Spleen (tissue), 11 donors: Measurements from ENCODE around the gene ZNF653. TPM values are rescaled to one million over a fixed set of nuclear protein-coding genes. Genes with fewer than 3 reads are reported as not detected.

Source experiments
- DNase-seq: peaks from one replicate; pipeline ENCODE4 v3.0.0-alpha.2; 2020
- H3K27ac ChIP-seq, 8 donors: fragments of 200-600 bp; sonication (generic) in 7 of 8; 1 replicate in 4 of 8; 2 replicates in 4 of 8; pipeline versions ENCODE4 v1.5.0 to v1.8.0; 2016 to 2021; ENCODE audit warnings: inconsistent platforms in 4 of 8, mild to moderate bottlenecking in 4 of 8, moderate library complexity in 1 of 8
- H3K27me3 ChIP-seq, 7 donors: fragments of 200-600 bp; sonication (generic) in 6 of 7; replicated peaks in 1 of 7; 1 replicate in 4 of 7; 2 replicates in 3 of 7; pipeline versions ENCODE4 v1.5.0 to v1.8.0; 2016 to 2021; ENCODE audit warnings: inconsistent platforms in 3 of 7, mild to moderate bottlenecking in 1 of 7
- H3K36me3 ChIP-seq, 6 donors: fragments of 200-600 bp; sonication (generic) in 5 of 6; 1 replicate in 4 of 6; 2 replicates in 2 of 6; pipeline versions ENCODE4 v1.5.0 to v1.8.0; 2016 to 2021; ENCODE audit warnings: inconsistent platforms in 2 of 6
- H3K4me1 ChIP-seq, 6 donors: fragments of 200-600 bp; sonication (generic) in 5 of 6; 1 replicate in 3 of 6; 2 replicates in 3 of 6; pipeline versions ENCODE4 v1.5.0 to v1.8.0; 2016 to 2021; ENCODE audit warnings: inconsistent platforms in 3 of 6
- H3K4me3 ChIP-seq, 8 donors: fragments of 200-600 bp; sonication (generic) in 7 of 8; 1 replicate in 4 of 8; 2 replicates in 4 of 8; pipeline versions ENCODE4 v1.5.0 to v1.8.0; 2016 to 2021; ENCODE audit warnings: inconsistent platforms in 4 of 8, mild to moderate bottlenecking in 4 of 8, moderate library complexity in 2 of 8
- H3K9me3 ChIP-seq, 8 donors: fragments of 200-600 bp; sonication (generic) in 7 of 8; 1 replicate in 4 of 8; 2 replicates in 4 of 8; pipeline versions ENCODE4 v1.5.0 to v1.8.0; 2016 to 2021; ENCODE audit warnings: inconsistent platforms in 4 of 8
- POLR2A ChIP-seq, 3 donors: fragments of 450-650 bp; IDR thresholded peaks; one replicate each; pipeline ENCODE4 v1.5.1; 2017; ENCODE audit warnings: antibody characterized with exemption in 3 of 3, mild to moderate bottlenecking in 1 of 3
- POLR2AphosphoS5 ChIP-seq, 3 donors: sonication (generic); formaldehyde crosslinking; IDR thresholded peaks; one replicate each; pipeline ENCODE4 v1.5.1; 2017; ENCODE audit warnings: antibody characterized with exemption in 3 of 3
- WGBS, 5 donors: extraction: QIAGEN DNeasy Blood & Tissue Kit in 3 of 5; methylation state at CpG; one replicate each; pipeline versions ENCODE4 v1.1.5 to v1.1.7; 2013 to 2018; 5-methylcytosine and 5-hydroxymethylcytosine counted together
- intact Hi-C: fragments of 100-400 bp; cut with DNase I; formaldehyde crosslinking; loops from one replicate; pipeline ENCODE4 v1.15.0; 2023; ENCODE audit warnings: low total_unique reads
- polyA plus RNA-seq, 3 donors: library from polyadenylated mRNA; stranded (reverse); fragments of 200-250 nt; gene quantifications; one replicate each; pipeline ENCODE4 v1.2.1, GENCODE V29; 2013
- total RNA-seq, 7 donors: library from RNA; depleted of rRNA in 3 of 7; stranded (reverse); fragments of >200 nt in 3 of 7; fragmentation: NEBNext Ultra II Directional in 4 of 7; extraction: Animal tissue kit (Norgen Biotek cat#: 25700) in 4 of 7; gene quantifications; one replicate each; pipeline versions ENCODE4 v1.1.0 to v1.2.1, GENCODE V29; 2016 to 2021
- TF ChIP-seq, protein P1 (sequence below), 11 experiments: fragments of 200-600 bp in 7 of 11; fragments of 450-650 bp in 4 of 11; sonication (generic) in 4 of 11; IDR thresholded peaks in 8 of 11; conservative IDR thresholded peaks in 3 of 11; 1 replicate in 7 of 11; 2 replicates in 4 of 11; pipeline versions ENCODE4 v1.4.0 to v1.8.0; 2016 to 2021; ENCODE audit warnings: antibody characterized with exemption in 11 of 11, inconsistent platforms in 4 of 11, mild to moderate bottlenecking in 1 of 11
- donor health status: healthy with polysubstance abuse.
- donor health status: DM: no; HTN: no; CAD: no; lungs with moderate emphysema.
- donor health status: DM: no; HTN: no; CAD: no.
- donor health status: Bipolar disorder and iron deficiency.
- donor health status: healthy.
- donor health status: DM: no; HTN: no; CAD: no.
- donor health status: DM: yes; HTN: yes; CAD: no.

ZNF653 gene
- total and polyA plus RNA-seq, 10 donors = 3.5 to 11.8 (median 8.9) TPM

DNA sequence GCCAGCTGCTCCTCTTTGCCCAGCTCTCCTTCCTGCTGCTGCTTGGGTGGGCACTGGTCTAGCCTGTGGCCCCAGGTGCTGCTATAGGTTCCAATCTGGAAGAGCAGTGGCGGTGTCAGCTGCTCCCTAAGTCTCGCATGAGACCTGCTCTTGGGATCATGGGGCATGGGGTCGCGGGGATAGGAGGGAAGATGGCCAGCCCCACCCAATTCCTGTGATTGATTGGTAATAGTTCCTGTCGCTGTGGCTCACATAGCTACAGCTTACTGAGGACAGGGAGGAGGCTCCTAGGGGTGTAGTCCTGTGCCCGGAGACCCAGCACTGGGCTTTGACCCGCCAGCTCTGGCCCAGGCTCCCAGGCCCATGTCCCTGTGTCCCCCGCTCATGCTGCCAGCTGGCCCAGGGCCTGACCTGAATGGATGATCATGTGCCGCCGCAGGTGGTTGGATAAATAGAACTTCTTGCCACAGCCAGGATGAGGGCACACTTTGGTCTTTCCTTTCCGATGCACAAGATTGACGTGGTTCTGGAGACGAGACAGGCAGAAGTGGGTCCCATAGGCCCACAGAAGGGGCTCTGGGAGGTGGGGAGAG lies 20.3 kb downstream of the ZNF653 start:
- WGBS, 5 donors = 92 to 96% (median 93%) methylated on average over 8 to 13 of the region's 13 CpGs
- Histone ChIP-seq H3K9me3 (no peaks in the 10 kb centered on the region), H3K4me3 (no peak overlapping the region), H3K4me1 (peaks cover 14 to 33% (median 28%) of the 10 kb centered on the region in 6 donors), H3K36me3 (peaks cover 0 to 69% (median 25%) of the 10 kb centered on the region in 6 donors), H3K27me3 (peaks cover 11 to 38% (median 31%) of the 10 kb centered on the region in 7 donors), H3K27ac (no peak overlapping the region)
- intact Hi-C loops = no loop called here
- TF ChIP-seq, protein P1, sequence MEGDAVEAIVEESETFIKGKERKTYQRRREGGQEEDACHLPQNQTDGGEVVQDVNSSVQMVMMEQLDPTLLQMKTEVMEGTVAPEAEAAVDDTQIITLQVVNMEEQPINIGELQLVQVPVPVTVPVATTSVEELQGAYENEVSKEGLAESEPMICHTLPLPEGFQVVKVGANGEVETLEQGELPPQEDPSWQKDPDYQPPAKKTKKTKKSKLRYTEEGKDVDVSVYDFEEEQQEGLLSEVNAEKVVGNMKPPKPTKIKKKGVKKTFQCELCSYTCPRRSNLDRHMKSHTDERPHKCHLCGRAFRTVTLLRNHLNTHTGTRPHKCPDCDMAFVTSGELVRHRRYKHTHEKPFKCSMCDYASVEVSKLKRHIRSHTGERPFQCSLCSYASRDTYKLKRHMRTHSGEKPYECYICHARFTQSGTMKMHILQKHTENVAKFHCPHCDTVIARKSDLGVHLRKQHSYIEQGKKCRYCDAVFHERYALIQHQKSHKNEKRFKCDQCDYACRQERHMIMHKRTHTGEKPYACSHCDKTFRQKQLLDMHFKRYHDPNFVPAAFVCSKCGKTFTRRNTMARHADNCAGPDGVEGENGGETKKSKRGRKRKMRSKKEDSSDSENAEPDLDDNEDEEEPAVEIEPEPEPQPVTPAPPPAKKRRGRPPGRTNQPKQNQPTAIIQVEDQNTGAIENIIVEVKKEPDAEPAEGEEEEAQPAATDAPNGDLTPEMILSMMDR (IDR thresholded peaks at IDR 0.05 in 8 of 11, conservative IDR thresholded peaks at IDR 0.05 in 3 of 11) = no peak
- TF ChIP-seq POLR2A (IDR thresholded peaks at IDR 0.05) = no peak
- no peak for TF ChIP-seq POLR2AphosphoS5 (IDR thresholded peaks at IDR 0.05)
- no peak for DNase-seq

DNA sequence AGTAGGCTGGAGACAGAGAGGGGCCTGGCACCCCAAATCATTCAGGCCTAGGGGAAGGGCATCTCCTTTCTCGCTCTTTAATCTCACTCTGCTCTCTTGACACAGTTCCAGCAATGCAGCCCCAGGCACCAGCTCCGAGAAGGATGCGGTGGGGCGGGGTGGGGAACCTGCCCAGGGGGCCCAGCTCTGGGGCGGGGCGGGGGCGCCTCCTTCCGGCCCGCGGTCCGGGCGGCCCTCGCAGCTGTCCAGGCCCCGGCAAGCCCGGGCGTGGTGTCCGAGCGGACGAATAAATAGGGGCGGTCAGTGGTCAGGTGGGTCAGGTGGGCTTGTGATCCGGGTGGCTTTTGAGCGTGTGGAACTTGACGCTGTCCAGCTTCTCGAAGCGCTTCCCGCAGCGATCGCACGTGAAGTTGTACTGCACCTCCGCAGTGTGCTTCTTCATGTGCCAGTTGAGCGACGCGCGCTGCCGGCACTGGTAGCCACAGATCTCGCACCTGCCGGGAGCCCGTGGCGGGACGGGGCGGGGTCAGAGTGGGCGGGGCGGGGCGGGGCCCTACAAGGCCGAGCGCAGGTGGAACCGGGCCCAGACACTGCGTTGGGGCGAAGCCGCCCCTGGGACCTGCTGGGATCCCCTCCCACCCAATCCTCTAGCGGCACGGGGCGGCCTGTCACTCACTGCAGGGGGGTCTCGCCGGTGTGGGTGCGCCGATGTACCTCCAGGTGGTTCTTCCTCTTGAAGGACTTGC lies 22.1 kb downstream of the ZNF653 start:
- no peak for DNase-seq
- intact Hi-C loops = no loop called here
- Histone ChIP-seq H3K9me3 (no peaks in the 10 kb centered on the region), H3K4me1 (peaks cover 14 to 51% (median 43%) of the 10 kb centered on the region in 6 donors), H3K36me3 (peaks cover 0 to 56% (median 21%) of the 10 kb centered on the region in 6 donors), H3K27ac (no peak overlapping the region), H3K4me3 (no peak overlapping the region), H3K27me3 (peaks cover 11 to 55% (median 45%) of the 10 kb centered on the region in 7 donors)
- WGBS, 5 donors = 85 to 97% (median 86%) methylated on average over 8 to 57 of the region's 57 CpGs
- peak in 1 of 3 donors; percentile 13 for TF ChIP-seq POLR2AphosphoS5 (IDR thresholded peaks at IDR 0.05)
- no peak for TF ChIP-seq POLR2A (IDR thresholded peaks at IDR 0.05)

DNA sequence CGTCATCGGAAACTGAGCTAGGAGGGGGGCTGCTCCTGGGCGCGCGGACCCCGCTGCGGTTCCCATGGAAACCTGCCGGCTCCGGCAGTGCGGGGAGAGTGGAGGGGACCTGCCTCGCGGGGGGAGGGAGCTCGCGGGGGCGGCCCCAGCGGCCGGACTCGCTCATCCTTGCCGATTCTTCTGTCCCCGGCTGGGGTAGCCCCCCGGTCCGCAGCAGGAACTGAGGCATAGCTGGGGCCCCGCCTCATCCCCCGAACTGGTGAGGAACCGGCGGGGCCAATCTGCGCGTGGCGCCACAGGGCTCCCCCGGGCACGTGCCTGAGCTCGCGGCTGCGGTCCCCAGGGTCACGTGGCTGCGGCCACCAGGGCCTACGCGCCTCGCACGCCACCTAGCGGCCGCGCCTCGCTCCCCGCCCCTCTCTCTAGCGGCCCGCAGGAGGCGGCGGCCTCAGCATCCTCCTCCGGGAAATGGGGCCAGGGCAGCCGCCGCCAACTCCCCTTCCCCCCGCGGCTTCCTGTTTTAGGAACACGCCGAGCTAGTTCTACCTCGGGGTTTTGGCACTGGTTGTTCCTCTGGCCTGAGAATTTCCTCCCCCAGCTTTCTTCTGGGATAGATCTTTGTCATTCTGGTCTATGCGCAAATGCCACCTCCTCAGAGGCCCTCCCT lies 23.1 kb downstream of the ZNF653 start:
- intact Hi-C loops = no loop called here
- Histone ChIP-seq H3K36me3 (peaks cover 0 to 46% (median 18%) of the 10 kb centered on the region in 6 donors), H3K4me3 (peak overlapping the region in 7 of 8 donors; percentile 16 to 68 (median 38)), H3K27ac (peak overlapping the region in 3 of 8 donors; percentile 1 to 27 (median 22)), H3K9me3 (no peaks in the 10 kb centered on the region), H3K4me1 (peaks cover 14 to 51% (median 44%) of the 10 kb centered on the region in 6 donors), H3K27me3 (peaks cover 11 to 65% (median 45%) of the 10 kb centered on the region in 7 donors)
- WGBS, 5 donors = 1 to 4% (median 1%) methylated on average over 7 to 58 of the region's 58 CpGs
- DNase-seq = peak; percentile 97
- TF ChIP-seq POLR2AphosphoS5 (IDR thresholded peaks at IDR 0.05) (peak; percentile 72 to 86 (median 79)), POLR2A (IDR thresholded peaks at IDR 0.05) (no peak)
- TF ChIP-seq, protein P1 (IDR thresholded peaks at IDR 0.05 in 8 of 11, conservative IDR thresholded peaks at IDR 0.05 in 3 of 11) = peak; percentile 92 to 99 (median 98)

DNA sequence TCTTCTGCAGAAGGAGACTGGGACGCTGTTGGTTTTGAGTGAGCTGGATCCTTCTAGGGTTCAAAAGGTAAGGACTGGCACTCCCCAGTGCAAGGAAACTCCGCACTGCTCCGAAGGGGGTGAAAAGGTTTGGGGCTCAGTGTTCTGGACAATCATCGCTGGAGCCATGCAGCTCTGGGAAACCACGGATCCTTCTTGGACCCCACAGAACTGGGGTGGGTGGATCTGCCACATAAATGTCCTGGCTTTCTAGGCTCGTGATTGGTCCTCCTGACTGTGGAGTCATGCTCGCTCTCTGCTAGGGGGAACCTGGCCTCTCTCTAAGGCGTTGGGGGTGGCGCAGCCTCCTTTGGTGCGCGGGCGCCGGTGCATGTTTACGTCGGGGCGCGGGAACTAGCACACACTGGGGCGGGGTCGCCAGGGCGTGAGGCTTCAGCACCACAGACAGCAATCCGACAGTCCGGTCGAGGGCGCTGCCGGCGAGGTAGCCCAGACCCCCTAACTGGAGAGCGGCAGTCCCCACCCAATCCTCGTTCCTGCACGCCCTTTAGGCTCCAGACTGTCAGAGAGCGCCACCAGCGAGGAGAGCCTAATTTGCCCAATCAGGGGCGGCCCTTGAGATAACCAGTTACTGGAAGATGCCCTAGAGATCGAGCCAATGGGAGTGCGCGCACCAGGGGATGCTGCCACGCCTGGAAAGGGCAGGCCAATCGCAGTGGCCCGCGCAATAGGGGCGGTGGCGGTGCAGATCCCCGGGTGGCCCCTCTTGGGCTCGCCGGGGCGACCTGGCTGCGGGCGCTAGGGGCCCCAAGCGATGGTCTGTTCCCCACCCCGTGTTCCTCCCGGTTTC lies 23.9 kb downstream of the ZNF653 start:
- peaks cover 0 to 38% (median 10%) of the 10 kb centered on the region in 6 donors for H3K36me3 ChIP-seq
- intact Hi-C loops = no loop called here
- H3K9me3 ChIP-seq = no peaks in the 10 kb centered on the region
- H3K27ac ChIP-seq = peak overlapping the region in 2 of 8 donors; percentile 1 to 22
- peaks cover 14 to 51% (median 44%) of the 10 kb centered on the region in 6 donors for H3K4me1 ChIP-seq
- peaks cover 11 to 65% (median 45%) of the 10 kb centered on the region in 7 donors for H3K27me3 ChIP-seq
- TF ChIP-seq, protein P1 (IDR thresholded peaks at IDR 0.05 in 8 of 11, conservative IDR thresholded peaks at IDR 0.05 in 3 of 11) = no peak
- peak in 1 of 3 donors; percentile 6 for TF ChIP-seq POLR2AphosphoS5 (IDR thresholded peaks at IDR 0.05)
- peak; percentile 84 for DNase-seq
- WGBS, 5 donors = 4 to 11% (median 5%) methylated on average over 26 to 50 of the region's 50 CpGs
- peak overlapping the region in 7 of 8 donors; percentile 16 to 68 (median 38) for H3K4me3 ChIP-seq
